Measurements from ENCODE around the gene PSG6. TPM values are rescaled to one million over a fixed set of nuclear protein-coding genes. Genes with fewer than 3 reads are reported as not detected.
"Not testable (repeated sequence)": the region's sequence is repeated elsewhere in the genome, so short reads cannot be mapped to it uniquely, and the experiment has no call there.

PSG6 gene
- total and polyA plus RNA-seq, 2 experiments from 2014 or later = 1.2 TPM; not detected in 1

- H3K79me2 ChIP-seq (ENCODE audit: insufficient read depth) = no peaks in the 10 kb centered on the region
- H3K9me2 ChIP-seq (ENCODE audit: insufficient read depth) = no peaks in the 10 kb centered on the region
- H3K9me3 ChIP-seq (ENCODE audit: low read depth) = no peaks in the 10 kb centered on the region
- H3K27me3 ChIP-seq (replicated peaks; ENCODE audit: insufficient read depth) = no peaks in the 10 kb centered on the region
- DNase-seq = no peak
- no peaks in the 10 kb centered on the region for H3K36me3 ChIP-seq (ENCODE audit: low read depth)
- H3F3A ChIP-seq (ENCODE audit: insufficient read depth) = peaks cover 31% of the 10 kb centered on the region
- H3K9ac ChIP-seq = no peak within 1 kb of the TSS
- H3K4me1 ChIP-seq (ENCODE audit: insufficient read depth) = peaks cover 30% of the 10 kb centered on the region
- no peaks in the 10 kb centered on the region for H4K20me1 ChIP-seq (ENCODE audit: insufficient read depth)
- WGBS, 2 experiments (ENCODE audit: low coverage in 1 of 2, low lambda C conversion rate in 2 of 2, missing lambda C conversion rate in 2 of 2) = 92 to 96% methylated on average over 2 of the region's 2 CpGs
- in situ Hi-C loops (cut with MboI) = no loop called here
- TF ChIP-seq EZH2phosphoT487 (IDR thresholded peaks at IDR 0.05; ENCODE audit: insufficient read depth, low read depth) (no peak), EZH2 (IDR thresholded peaks at IDR 0.05; ENCODE audit: insufficient read depth, poor library complexity, severe bottlenecking) (no peak)
- H3K4me2 ChIP-seq (ENCODE audit: unreplicated experiment) = no peak within 1 kb of the TSS
- H3K4me3 ChIP-seq = no peak within 1 kb of the TSS
- H3K27ac ChIP-seq = no peak within 1 kb of the TSS
- H2AFZ ChIP-seq = no peak within 1 kb of the TSS
Observed at GRCh38 chr19:42879613-42880012, 38.1 kb downstream of the PSG6 start, which contains the start of gene PSG1. Gene PSG1, minus strand, starts transcription at chr19:42879713. Its CDS starts 132 bp downstream, at chr19:42879581.

- H3K9me3 ChIP-seq (ENCODE audit: low read depth); H2AFZ ChIP-seq; in situ Hi-C loops (cut with MboI); H3K9me2 ChIP-seq (ENCODE audit: insufficient read depth); H4K20me1 ChIP-seq (ENCODE audit: insufficient read depth); H3K36me3 ChIP-seq (ENCODE audit: low read depth); H3K79me2 ChIP-seq (ENCODE audit: insufficient read depth); H3K4me3 ChIP-seq; H3K27me3 ChIP-seq (replicated peaks; ENCODE audit: insufficient read depth): not testable (repeated sequence)
- peak overlapping the region; percentile 41 for H3K4me2 ChIP-seq (ENCODE audit: unreplicated experiment)
- peaks cover 40% of the 10 kb centered on the region for H3K4me1 ChIP-seq (ENCODE audit: insufficient read depth)
- H3K9ac ChIP-seq = peak overlapping the region; percentile 46
- H3F3A ChIP-seq (ENCODE audit: insufficient read depth) = peaks cover 41% of the 10 kb centered on the region
- peak overlapping the region; percentile 87 for H3K27ac ChIP-seq
- peak; percentile 69 for DNase-seq
Observed at GRCh38 chr19:42876596-42876995, 41.1 kb downstream of the PSG6 start.

GRCh38 chr19:42875881-42876280, 41.8 kb downstream of the PSG6 start:
- Histone ChIP-seq H3K9ac (peak overlapping the region; percentile 46), H3K4me2 (ENCODE audit: unreplicated experiment) (peak overlapping the region; percentile 41), H3K4me1 (ENCODE audit: insufficient read depth) (peaks cover 40% of the 10 kb centered on the region), H3K27ac (peak overlapping the region; percentile 87), H3F3A (ENCODE audit: insufficient read depth) (peaks cover 41% of the 10 kb centered on the region)
- H3K9me2 ChIP-seq (ENCODE audit: insufficient read depth); H2AFZ ChIP-seq; H3K36me3 ChIP-seq (ENCODE audit: low read depth); H3K9me3 ChIP-seq (ENCODE audit: low read depth); H3K4me3 ChIP-seq; H3K27me3 ChIP-seq (replicated peaks; ENCODE audit: insufficient read depth); in situ Hi-C loops (cut with MboI); H4K20me1 ChIP-seq (ENCODE audit: insufficient read depth); H3K79me2 ChIP-seq (ENCODE audit: insufficient read depth): not testable (repeated sequence)
- DNase-seq = peak; percentile 48
- 67 to 86% methylated on average over 1 of the region's 1 CpG for WGBS, 2 experiments (ENCODE audit: low coverage in 1 of 2, low lambda C conversion rate in 2 of 2, missing lambda C conversion rate in 2 of 2)

GRCh38 chr19:42874901-42875813, 42.5 kb downstream of the PSG6 start:
- H3K27ac ChIP-seq = peak overlapping the region; percentile 87
- H3K27me3 ChIP-seq (replicated peaks; ENCODE audit: insufficient read depth); H3K9me2 ChIP-seq (ENCODE audit: insufficient read depth); H3K36me3 ChIP-seq (ENCODE audit: low read depth); H3K9me3 ChIP-seq (ENCODE audit: low read depth); H4K20me1 ChIP-seq (ENCODE audit: insufficient read depth); H2AFZ ChIP-seq; H3K79me2 ChIP-seq (ENCODE audit: insufficient read depth); in situ Hi-C loops (cut with MboI); H3K4me3 ChIP-seq: not testable (repeated sequence)
- peaks cover 40% of the 10 kb centered on the region for H3K4me1 ChIP-seq (ENCODE audit: insufficient read depth)
- peak; percentile 70 for DNase-seq
- WGBS, 2 experiments (ENCODE audit: low coverage in 1 of 2, low lambda C conversion rate in 2 of 2, missing lambda C conversion rate in 2 of 2) = 8 to 19% methylated on average over 4 of the region's 4 CpGs
- peak overlapping the region; percentile 45 for H3K4me2 ChIP-seq (ENCODE audit: unreplicated experiment)
- peaks cover 41% of the 10 kb centered on the region for H3F3A ChIP-seq (ENCODE audit: insufficient read depth)
- peak overlapping the region; percentile 46 for H3K9ac ChIP-seq

GRCh38 chr19:42874136-42874535, 43.6 kb downstream of the PSG6 start:
- H2AFZ ChIP-seq; H3K4me3 ChIP-seq; in situ Hi-C loops (cut with MboI); DNase-seq; H4K20me1 ChIP-seq (ENCODE audit: insufficient read depth); H3K9ac ChIP-seq; H3K27me3 ChIP-seq (replicated peaks; ENCODE audit: insufficient read depth); H3K9me2 ChIP-seq (ENCODE audit: insufficient read depth); H3K36me3 ChIP-seq (ENCODE audit: low read depth); H3K9me3 ChIP-seq (ENCODE audit: low read depth); H3K79me2 ChIP-seq (ENCODE audit: insufficient read depth): not testable (repeated sequence)
- H3F3A ChIP-seq (ENCODE audit: insufficient read depth) = peaks cover 41% of the 10 kb centered on the region
- peak overlapping the region; percentile 45 for H3K4me2 ChIP-seq (ENCODE audit: unreplicated experiment)
- 72 to 76% methylated on average over 3 of the region's 3 CpGs for WGBS, 2 experiments (ENCODE audit: low coverage in 1 of 2, low lambda C conversion rate in 2 of 2, missing lambda C conversion rate in 2 of 2)
- peak overlapping the region; percentile 87 for H3K27ac ChIP-seq
- peaks cover 40% of the 10 kb centered on the region for H3K4me1 ChIP-seq (ENCODE audit: insufficient read depth)
